ENCODE measurements around the gene PCDHB11.
"Not testable (repeated sequence)": the region's sequence is repeated elsewhere in the genome, so short reads cannot be mapped to it uniquely, and the experiment has no call there.

The PCDHB11 gene

GRCh38 chr5:141241496-141241895 lies 42.1 kb downstream of the PCDHB11 start:
- no peak for DNase-seq (ENCODE audit: low spot score)

DNA sequence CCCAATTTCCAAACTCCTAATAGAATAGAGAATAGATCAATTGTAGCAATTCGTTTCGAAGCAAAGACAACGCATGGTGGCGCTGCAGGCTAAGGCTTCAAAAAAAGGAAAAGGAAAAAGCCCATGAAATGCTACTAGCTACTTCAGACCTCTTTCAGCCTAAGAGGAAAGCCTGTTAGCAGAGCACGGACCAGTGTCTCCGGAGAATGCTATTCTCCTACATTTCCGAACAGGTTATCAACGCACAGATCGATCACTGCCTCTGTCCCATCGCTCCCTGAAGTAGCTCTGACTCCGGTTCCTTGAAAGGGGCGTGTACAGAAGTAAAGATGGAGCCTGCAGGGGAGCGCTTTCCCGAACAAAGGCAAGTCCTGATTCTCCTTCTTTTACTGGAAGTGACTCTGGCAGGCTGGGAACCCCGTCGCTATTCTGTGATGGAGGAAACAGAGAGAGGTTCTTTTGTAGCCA lies 45.9 kb downstream of the PCDHB11 start, which contains the start of gene PCDHB15:
Gene PCDHB15, plus strand, starts transcription at position 146 of the 468 bp plus-strand sequence. Its CDS starts 184 bp downstream, at position 330.
- no peak for DNase-seq (ENCODE audit: low spot score)

DNA sequence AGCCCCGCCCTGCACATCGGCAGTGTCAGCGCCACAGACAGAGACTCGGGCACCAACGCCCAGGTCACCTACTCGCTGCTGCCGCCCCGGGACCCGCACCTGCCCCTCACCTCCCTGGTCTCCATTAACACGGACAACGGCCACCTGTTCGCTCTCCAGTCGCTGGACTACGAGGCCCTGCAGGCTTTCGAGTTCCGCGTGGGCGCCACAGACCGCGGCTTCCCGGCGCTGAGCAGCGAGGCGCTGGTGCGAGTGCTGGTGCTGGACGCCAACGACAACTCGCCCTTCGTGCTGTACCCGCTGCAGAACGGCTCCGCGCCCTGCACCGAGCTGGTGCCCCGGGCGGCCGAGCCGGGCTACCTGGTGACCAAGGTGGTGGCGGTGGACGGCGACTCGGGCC lies 47.5 kb downstream of the PCDHB11 start:
- not testable (repeated sequence) for DNase-seq (ENCODE audit: low spot score)

DNA sequence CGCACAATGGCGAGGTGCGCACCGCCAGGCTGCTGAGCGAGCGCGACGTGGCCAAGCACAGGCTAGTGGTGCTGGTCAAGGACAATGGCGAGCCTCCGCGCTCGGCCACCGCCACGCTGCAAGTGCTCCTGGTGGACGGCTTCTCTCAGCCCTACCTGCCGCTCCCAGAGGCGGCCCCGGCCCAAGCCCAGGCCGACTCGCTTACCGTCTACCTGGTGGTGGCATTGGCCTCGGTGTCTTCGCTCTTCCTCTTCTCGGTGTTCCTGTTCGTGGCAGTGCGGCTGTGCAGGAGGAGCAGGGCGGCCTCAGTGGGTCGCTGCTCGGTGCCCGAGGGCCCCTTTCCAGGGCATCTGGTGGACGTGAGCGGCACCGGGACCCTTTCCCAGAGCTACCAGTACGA lies 48.0 kb downstream of the PCDHB11 start:
- not testable (repeated sequence) for DNase-seq (ENCODE audit: low spot score)

DNA sequence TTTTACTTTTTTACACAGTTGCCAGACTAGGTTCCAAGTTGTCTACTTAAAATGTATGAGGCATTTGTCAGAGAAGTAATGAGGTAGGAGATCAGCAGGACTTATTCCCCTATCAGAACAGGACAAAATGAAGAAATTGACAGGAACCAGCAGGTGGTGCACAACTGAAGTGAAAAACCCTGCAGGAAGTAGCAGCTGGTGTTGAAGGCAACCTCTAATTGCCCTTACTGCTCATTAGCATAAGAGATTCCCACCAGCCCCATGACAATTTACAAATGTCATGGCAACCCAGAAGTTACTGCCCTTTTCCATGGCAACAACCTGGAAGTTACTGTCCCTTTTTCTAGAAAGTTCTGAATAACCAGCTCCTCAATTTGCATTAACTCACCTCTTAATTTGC lies 51.1 kb downstream of the PCDHB11 start:
- no peak for DNase-seq (ENCODE audit: low spot score)
